H1 (cell line): ENCODE data around the gene FOXO6. TPM values are rescaled to one million over a fixed set of nuclear protein-coding genes. Genes with fewer than 3 reads are reported as not detected.

ENCODE experiments used
- BRCA1 ChIP-seq: IDR thresholded peaks from 2 replicates; pipeline ENCODE4 v1.6.1; 2012; ENCODE audit warnings: low read depth, low read length, improper control_type of control experiment
- EZH2 ChIP-seq: fragments of 200-600 bp; sonication (generic); IDR thresholded peaks from 2 replicates; pipeline ENCODE4 v1.7.1; 2012; ENCODE audit warnings: low read depth, mild to moderate bottlenecking, moderate library complexity, low read length, inconsistent platforms; ENCODE audit not compliant: severe bottlenecking
- SP4 ChIP-seq: IDR thresholded peaks from 2 replicates; pipeline ENCODE4 v1.6.1; 2012; ENCODE audit warnings: low read length, inconsistent platforms
- USF2 ChIP-seq: IDR thresholded peaks from 2 replicates; pipeline ENCODE4 v1.6.1; 2011; ENCODE audit warnings: low read length, improper control_type of control experiment
- polyA plus RNA-seq, 7 experiments: library from polyadenylated mRNA; depleted of rRNA in 3 of 7; stranded (reverse) in 5 of 7; unstranded in 2 of 7; fragments of >200 nt in 5 of 7; fragments of 200-250 nt in 2 of 7; gene quantifications; 1 replicate in 5 of 7; 2 replicates in 1 of 7; 4 replicates in 1 of 7; pipeline versions ENCODE4 v1.2.1 to v1.2.3, GENCODE V29; 2011 to 2013; ENCODE audit warnings: missing spikeins in 2 of 7, mixed read lengths in 2 of 7
- total RNA-seq: library from RNA; stranded (reverse); fragmentation: NEBNext Ultra II Directional; extraction: Animal tissue kit (Norgen Biotek cat#: 25700); gene quantifications from 2 replicates; pipeline ENCODE4 v1.2.1, GENCODE V29; 2021

Gene FOXO6
- total and polyA plus RNA-seq, 2 of the 8 experiments (the other 6 are each of a cell fraction or from before 2014, with no cell fraction given), result 0.59 to 3.0 TPM

DNA sequence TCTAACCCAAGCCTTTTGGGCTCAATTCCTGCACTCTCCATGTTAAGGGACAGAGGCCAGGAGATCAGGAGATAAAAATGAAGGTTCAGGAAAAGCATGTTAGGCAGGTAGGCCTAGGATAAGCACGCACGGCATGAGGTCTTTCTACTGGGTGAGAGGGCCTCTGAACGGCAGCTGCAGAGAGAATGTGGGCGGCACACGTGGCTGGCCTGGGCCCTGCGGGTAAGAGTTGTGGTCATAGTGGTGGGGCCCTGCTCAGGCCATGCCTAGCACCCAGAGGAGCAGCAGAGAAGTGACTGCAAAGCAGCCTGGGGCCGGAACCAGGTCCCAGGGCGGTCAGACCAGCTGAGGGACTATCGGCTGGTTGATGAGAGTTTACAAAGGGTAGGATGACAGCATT, 7.5 kb upstream of the FOXO6 start (continued):
- TF ChIP-seq SP4, result no peak
- no peak for TF ChIP-seq EZH2
- TF ChIP-seq USF2, result no peak
- TF ChIP-seq BRCA1, result no peak
